Endothelial cell of hepatic sinusoid (primary cell): ENCODE results near the gene SOBP.

ENCODE experiments used
- in situ Hi-C: cut with HindIII; loops from 2 replicates; pipeline ENCODE4 v1.10.0; 2017; ENCODE audit warnings: low sequenced_read_pairs

Gene SOBP

GRCh38 chr6:107611094-107611810 lies 121.3 kb downstream of the SOBP start:
- in situ Hi-C loops, result no loop called here

GRCh38 chr6:107612762-107613415 lies 123.0 kb downstream of the SOBP start:
- in situ Hi-C loops, result no loop called here

GRCh38 chr6:107613651-107614379 lies 123.9 kb downstream of the SOBP start:
- in situ Hi-C loops, result no loop called here

- in situ Hi-C loops, result no loop called here
These were observed 124.9 kb downstream of the SOBP start for GRCh38 chr6:107614828-107615227.

- in situ Hi-C loops, result no loop called here
These were observed 126.9 kb downstream of the SOBP start for GRCh38 chr6:107616775-107617174.

- in situ Hi-C loops, result no loop called here
These were observed 127.5 kb downstream of the SOBP start for GRCh38 chr6:107617341-107617932.

- in situ Hi-C loops, result no loop called here
These were observed 128.8 kb downstream of the SOBP start for GRCh38 chr6:107618672-107619071.

- in situ Hi-C loops, result loop anchor here (10.0 kb wide), 1 partner anchor 276 kb away; no protein-coding TSS in a partner anchor
These were observed 130.8 kb downstream of the SOBP start for GRCh38 chr6:107620732-107621131.

- in situ Hi-C loops, result loop anchor here (10.0 kb wide), 1 partner anchor 277 kb away; no protein-coding TSS in a partner anchor
These were observed 131.5 kb downstream of the SOBP start for GRCh38 chr6:107621229-107621937.

GRCh38 chr6:107622269-107622668 lies 132.4 kb downstream of the SOBP start:
- in situ Hi-C loops, result loop anchor here (10.0 kb wide), 1 partner anchor 277 kb away; no protein-coding TSS in a partner anchor

GRCh38 chr6:107624050-107624449 lies 134.1 kb downstream of the SOBP start:
- in situ Hi-C loops, result loop anchor here (10.0 kb wide), 1 partner anchor 279 kb away; no protein-coding TSS in a partner anchor

- in situ Hi-C loops, result loop anchor here (10.0 kb wide), 1 partner anchor 280 kb away; no protein-coding TSS in a partner anchor
These were observed 134.6 kb downstream of the SOBP start for GRCh38 chr6:107624541-107624940.

GRCh38 chr6:107625264-107625663 lies 135.3 kb downstream of the SOBP start:
- in situ Hi-C loops, result loop anchor here (10.0 kb wide), 1 partner anchor 280 kb away; no protein-coding TSS in a partner anchor

GRCh38 chr6:107626645-107627044 lies 136.7 kb downstream of the SOBP start:
- in situ Hi-C loops, result loop anchor here (10.0 kb wide), 1 partner anchor 282 kb away; no protein-coding TSS in a partner anchor

- in situ Hi-C loops, result loop anchor here (10.0 kb wide), 1 partner anchor 283 kb away; no protein-coding TSS in a partner anchor
These were observed 138.1 kb downstream of the SOBP start for GRCh38 chr6:107627969-107628368.

GRCh38 chr6:107628878-107629277 lies 139.0 kb downstream of the SOBP start:
- in situ Hi-C loops, result loop anchor here (10.0 kb wide), 1 partner anchor 284 kb away; no protein-coding TSS in a partner anchor

GRCh38 chr6:107629548-107630129 lies 139.7 kb downstream of the SOBP start:
- in situ Hi-C loops, result loop anchor here (10.0 kb wide), 1 partner anchor 285 kb away; no protein-coding TSS in a partner anchor

- in situ Hi-C loops, result no loop called here
These were observed 140.5 kb downstream of the SOBP start for GRCh38 chr6:107630348-107630977.
